GM19043 (cell line): ENCODE measurements around the gene TM4SF4.

Source experiments
- ATAC-seq: cut with Tn5 transposase; IDR thresholded peaks from one replicate; pipeline ENCODE4 v1.9.1; 2021; ENCODE audit warnings: low read depth; ENCODE audit not compliant: unreplicated experiment

TM4SF4 gene

DNA sequence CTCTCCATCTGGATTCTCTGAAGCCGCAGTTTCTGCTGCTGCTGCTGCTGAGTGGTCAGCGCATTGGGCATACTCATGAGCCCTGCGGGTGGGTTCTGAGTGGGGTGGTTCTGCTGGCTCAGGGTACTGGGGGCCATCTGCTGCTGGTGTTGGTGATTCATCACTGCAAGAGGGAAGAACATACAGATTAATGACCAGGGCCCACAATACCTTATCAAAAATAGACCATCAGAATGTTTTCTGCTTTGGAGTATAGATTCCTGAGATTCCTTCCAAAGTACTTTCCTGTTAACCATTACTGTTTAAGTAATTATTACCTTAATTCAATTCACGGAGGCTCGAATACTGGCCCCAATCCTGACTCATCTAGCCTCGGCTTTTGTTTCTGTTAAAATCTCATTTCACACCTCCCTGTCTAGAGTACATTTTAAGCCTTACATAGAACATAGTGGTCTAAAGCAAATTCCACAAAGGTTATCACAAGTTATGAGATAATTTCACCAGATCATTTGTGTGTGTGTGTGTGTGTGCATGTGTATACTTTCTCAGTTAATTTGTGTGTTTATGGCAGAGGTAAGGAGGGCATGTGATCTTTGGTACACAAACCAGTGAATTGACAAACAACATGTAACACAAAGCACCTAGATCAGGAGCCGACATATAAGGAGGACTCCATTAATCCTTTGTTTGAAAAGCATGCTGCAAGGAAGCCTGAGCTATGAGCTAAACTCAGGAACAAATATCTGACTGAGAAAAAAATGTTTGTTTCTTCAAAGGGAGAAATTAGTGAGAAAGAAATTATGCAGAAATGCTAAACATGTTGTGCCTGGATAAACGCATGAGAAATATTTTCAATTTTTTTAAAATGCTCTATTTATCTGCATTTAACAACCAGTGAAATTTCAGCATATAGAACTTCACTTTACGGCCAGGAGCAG lies 68.1 kb downstream of the TM4SF4 start:
- no peak for ATAC-seq

DNA sequence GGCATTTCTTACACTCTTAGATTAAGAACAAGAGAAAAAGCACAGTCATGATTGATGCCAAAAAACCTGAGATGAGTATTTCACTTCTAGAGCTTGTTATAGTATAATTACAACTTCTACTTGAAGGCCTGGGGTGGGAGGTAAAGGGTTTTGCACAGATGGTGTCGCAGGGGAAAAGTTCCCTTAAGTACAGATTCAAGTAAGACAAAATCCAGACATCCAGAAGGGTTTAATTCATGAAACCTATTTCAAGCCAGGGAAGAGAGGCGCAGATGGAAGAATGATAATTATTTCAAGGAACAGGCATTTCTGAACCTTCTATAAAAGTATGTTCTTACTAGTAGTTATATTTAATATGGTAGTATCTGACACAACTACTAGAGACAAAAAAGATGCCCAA lies 70.6 kb downstream of the TM4SF4 start:
- no peak for ATAC-seq

DNA sequence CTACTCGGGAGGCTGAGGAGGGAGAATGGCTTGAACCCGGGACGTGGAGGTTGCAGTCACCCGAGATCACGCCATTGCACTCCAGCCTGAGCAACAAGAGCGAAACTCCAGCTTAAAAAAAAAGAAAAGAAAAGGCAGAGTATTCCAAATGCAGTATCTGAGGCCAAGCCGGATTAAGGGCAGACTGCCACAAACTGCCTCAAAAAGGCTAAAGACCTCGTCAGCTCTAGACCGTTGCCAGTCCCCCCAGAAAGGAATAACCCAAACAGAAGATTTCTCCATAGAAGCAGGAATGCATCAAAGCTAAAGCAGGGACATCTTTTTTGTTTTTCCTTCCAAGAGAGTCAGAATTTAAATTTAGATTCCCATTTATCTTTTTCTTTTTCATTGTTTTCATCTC lies 72.9 kb downstream of the TM4SF4 start:
- no peak for ATAC-seq

DNA sequence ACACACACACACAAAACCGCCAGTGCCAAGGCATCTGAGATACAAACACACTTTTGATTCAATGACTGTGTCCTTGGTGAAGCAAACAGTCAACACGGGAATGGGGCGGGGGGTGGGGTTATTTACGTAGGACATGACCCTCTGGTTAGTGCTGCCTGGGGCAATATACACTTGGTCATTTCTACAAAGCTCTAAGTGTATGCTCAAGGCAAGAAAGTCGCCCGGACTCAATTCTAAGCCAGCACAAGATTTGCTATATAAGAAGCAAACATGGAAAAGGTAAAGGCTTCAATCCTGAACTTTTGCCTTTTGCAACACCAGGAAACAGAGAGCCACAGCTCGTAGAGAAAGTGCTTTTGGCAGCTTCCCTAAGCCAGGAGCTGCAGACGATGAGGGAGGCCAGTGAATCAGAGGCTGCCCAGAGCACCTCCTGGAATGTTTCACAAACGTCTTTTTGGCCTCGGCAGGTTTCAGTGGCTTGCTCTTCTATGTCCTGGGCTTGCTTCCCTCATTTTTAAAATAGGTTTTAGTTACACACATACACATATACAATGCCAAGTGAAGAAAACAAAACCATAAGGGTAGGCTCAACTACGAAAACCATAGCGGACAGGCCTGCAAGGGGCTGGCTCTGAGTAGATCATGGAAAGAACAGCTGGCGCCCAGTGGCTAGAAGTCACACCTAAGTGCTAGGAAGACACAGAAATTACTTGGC lies 73.6 kb downstream of the TM4SF4 start:
- no peak for ATAC-seq

DNA sequence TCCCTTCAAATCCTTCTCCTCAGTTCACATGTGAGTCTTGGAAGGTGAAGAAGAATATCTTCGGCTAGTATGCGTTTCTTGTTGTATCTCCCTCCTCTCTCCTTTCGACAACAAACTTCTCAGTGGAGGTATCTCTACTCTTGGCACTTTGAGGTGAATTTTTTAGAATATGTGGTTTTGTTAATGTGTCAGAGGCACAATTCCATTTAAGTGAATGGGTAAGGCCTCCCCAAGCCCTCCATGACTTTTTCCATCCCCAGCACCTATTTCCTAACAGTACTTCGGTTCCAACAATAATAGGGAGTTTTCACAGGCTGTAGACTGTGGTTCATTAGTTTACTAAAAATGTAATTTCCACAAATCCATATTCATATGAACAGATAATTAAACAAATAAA lies 74.2 kb downstream of the TM4SF4 start:
- ATAC-seq, result no peak

DNA sequence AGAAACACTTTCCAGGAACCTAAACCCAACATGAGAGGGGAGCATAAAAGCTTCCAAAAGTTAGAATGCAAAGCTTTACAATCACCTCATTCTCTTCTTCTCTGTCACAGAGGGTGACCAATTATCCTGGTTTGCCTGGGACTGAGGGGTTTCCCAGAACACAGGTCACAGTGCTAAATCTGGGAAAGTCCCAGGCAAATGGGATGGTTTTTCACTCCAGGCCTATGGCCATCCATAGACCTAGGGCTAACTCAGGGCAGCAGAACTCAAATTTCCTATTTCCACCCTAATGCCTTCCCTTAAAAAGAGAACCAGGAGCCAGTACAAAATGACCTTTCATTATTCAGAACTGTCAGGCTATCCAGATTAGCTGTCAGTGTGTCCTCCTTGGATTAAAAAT lies 77.0 kb downstream of the TM4SF4 start:
- ATAC-seq, result no peak

DNA sequence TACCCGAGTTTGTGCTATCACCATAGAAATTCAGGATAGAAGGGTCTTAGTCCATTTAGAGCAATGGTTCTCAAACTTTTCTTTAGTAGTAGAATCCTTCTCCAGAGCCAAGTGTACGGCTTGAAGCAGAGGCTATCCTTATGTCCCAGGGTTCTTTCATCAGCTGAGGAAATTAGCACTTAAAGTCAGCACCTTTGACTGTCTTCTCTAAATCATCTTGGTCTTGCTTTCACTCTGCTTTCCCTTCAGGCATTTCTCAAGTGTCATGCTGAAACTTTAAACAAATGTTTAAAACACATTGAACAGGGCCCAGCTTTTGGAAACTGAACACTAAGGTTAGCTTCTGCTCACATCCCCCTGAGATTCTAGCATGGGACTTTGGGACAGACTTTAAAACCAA lies 78.2 kb downstream of the TM4SF4 start:
- ATAC-seq, result no peak
